Measurements from ENCODE around the gene EMID1. TPM values are rescaled to one million over a fixed set of nuclear protein-coding genes. Genes with fewer than 3 reads are reported as not detected.
A peak's percentile ranks its signal among the peaks of the same experiment; 100 is the strongest.

Gene EMID1
- total RNA-seq, 2 experiments from 2014 or later: not detected

- BruUV-seq (replicated peaks): no TSS peak
- Histone ChIP-seq H3K36me3 (ENCODE audit: insufficient read depth, low read length) (no peaks in the 10 kb centered on the region), H3K4me3 (ENCODE audit: low read depth, low read length, poor library complexity, severe bottlenecking) (no peak overlapping the region), H3K4me2 (ENCODE audit: low read length) (no peak overlapping the region), H2AFZ (ENCODE audit: low read length) (no peak overlapping the region), H3K9me3 (ENCODE audit: low read length) (no peaks in the 10 kb centered on the region), H3K9me2 (ENCODE audit: insufficient read depth, low read length) (no peaks in the 10 kb centered on the region), H3K4me1 (ENCODE audit: insufficient read depth, low read length, poor library complexity, severe bottlenecking) (no peaks in the 10 kb centered on the region), H3K79me2 (ENCODE audit: insufficient read depth, low read depth, low read length) (no peaks in the 10 kb centered on the region), H4K20me1 (ENCODE audit: insufficient read depth, low read length) (no peaks in the 10 kb centered on the region), H3K27ac (ENCODE audit: low read depth, low read length, poor library complexity, severe bottlenecking) (no peak overlapping the region)
- intact Hi-C loops (cut with micrococcal nuclease; ENCODE audit: unreplicated experiment): no loop called here
- peak; percentile 17 for DNase-seq (ENCODE audit: low spot score)
- ChIA-PET CTCF (ENCODE audit: unreplicated experiment) (no interaction called here), POLR2A (interaction anchor here (0.5 kb wide), 1 partner anchor 97 kb away, joined by 3 read pairs; the partner anchor contains the start of gene C22orf31)
- TF ChIP-seq EZH2phosphoT487 (IDR thresholded peaks at IDR 0.05; ENCODE audit: borderline replicate concordance, low read depth, low read length) (no peak), CTCF (conservative IDR thresholded peaks at IDR 0.05; ENCODE audit: low read length) (no peak)
Measured at GRCh38 chr22:29157759-29158535, 47.7 kb upstream of the EMID1 start.

- Histone ChIP-seq H4K20me1 (ENCODE audit: insufficient read depth, low read length) (no peaks in the 10 kb centered on the region), H3K9me3 (ENCODE audit: low read length) (no peaks in the 10 kb centered on the region), H3K79me2 (ENCODE audit: insufficient read depth, low read depth, low read length) (no peaks in the 10 kb centered on the region), H3K36me3 (ENCODE audit: insufficient read depth, low read length) (no peaks in the 10 kb centered on the region), H3K27ac (ENCODE audit: low read depth, low read length, poor library complexity, severe bottlenecking) (no peak overlapping the region), H3K4me3 (ENCODE audit: low read depth, low read length, poor library complexity, severe bottlenecking) (no peak overlapping the region), H3K4me1 (ENCODE audit: insufficient read depth, low read length, poor library complexity, severe bottlenecking) (no peaks in the 10 kb centered on the region), H2AFZ (ENCODE audit: low read length) (no peak overlapping the region), H3K9me2 (ENCODE audit: insufficient read depth, low read length) (no peaks in the 10 kb centered on the region), H3K4me2 (ENCODE audit: low read length) (no peak overlapping the region)
- TF ChIP-seq EZH2phosphoT487 (IDR thresholded peaks at IDR 0.05; ENCODE audit: borderline replicate concordance, low read depth, low read length): no peak
- no peak for TF ChIP-seq CTCF (conservative IDR thresholded peaks at IDR 0.05; ENCODE audit: low read length)
- CTCF ChIA-PET (ENCODE audit: unreplicated experiment): no interaction called here
- no TSS peak for BruUV-seq (replicated peaks)
- intact Hi-C loops (cut with micrococcal nuclease; ENCODE audit: unreplicated experiment): no loop called here
- POLR2A ChIA-PET: no interaction called here
- no peak for DNase-seq (ENCODE audit: low spot score)
Measured at GRCh38 chr22:29158546-29158945, 47.1 kb upstream of the EMID1 start.

- ChIA-PET POLR2A (no interaction called here), CTCF (ENCODE audit: unreplicated experiment) (no interaction called here)
- Histone ChIP-seq H3K4me3 (ENCODE audit: low read depth, low read length, poor library complexity, severe bottlenecking) (no peak overlapping the region), H2AFZ (ENCODE audit: low read length) (no peak overlapping the region), H3K4me1 (ENCODE audit: insufficient read depth, low read length, poor library complexity, severe bottlenecking) (peaks cover 5% of the 10 kb centered on the region), H3K9me2 (ENCODE audit: insufficient read depth, low read length) (no peaks in the 10 kb centered on the region), H3K27ac (ENCODE audit: low read depth, low read length, poor library complexity, severe bottlenecking) (no peak overlapping the region), H3K79me2 (ENCODE audit: insufficient read depth, low read depth, low read length) (no peaks in the 10 kb centered on the region), H3K9me3 (ENCODE audit: low read length) (no peaks in the 10 kb centered on the region), H4K20me1 (ENCODE audit: insufficient read depth, low read length) (no peaks in the 10 kb centered on the region), H3K36me3 (ENCODE audit: insufficient read depth, low read length) (no peaks in the 10 kb centered on the region), H3K4me2 (ENCODE audit: low read length) (no peak overlapping the region)
- no TSS peak for BruUV-seq (replicated peaks)
- intact Hi-C loops (cut with micrococcal nuclease; ENCODE audit: unreplicated experiment): no loop called here
- no peak for DNase-seq (ENCODE audit: low spot score)
- TF ChIP-seq EZH2phosphoT487 (IDR thresholded peaks at IDR 0.05; ENCODE audit: borderline replicate concordance, low read depth, low read length): no peak
- TF ChIP-seq CTCF (conservative IDR thresholded peaks at IDR 0.05; ENCODE audit: low read length): no peak
Measured at GRCh38 chr22:29163808-29164207, 41.9 kb upstream of the EMID1 start.
